HL-60/S4 treated with phorbol 12-myristate 13-acetate at 8.2 ng/mL for 4 days and 3 days (cell line): ENCODE data around the gene CROCC.

Source experiments
- in situ Hi-C: fragments of 300-500 bp; cut with MboI; formaldehyde crosslinking; loops from 2 replicates; pipeline ENCODE4 v1.15.0; 2022; ENCODE audit warnings: low sequenced_read_pairs

The CROCC gene

GRCh38 chr1:16981269-16981849 is 59.6 kb downstream of the CROCC start:
- in situ Hi-C loops, result no loop called here

GRCh38 chr1:16982902-16983301 is 61.2 kb downstream of the CROCC start:
- in situ Hi-C loops, result no loop called here

GRCh38 chr1:16983649-16984048 is 61.9 kb downstream of the CROCC start:
- in situ Hi-C loops, result no loop called here

GRCh38 chr1:16984717-16985116 is 63.0 kb downstream of the CROCC start:
- in situ Hi-C loops, result no loop called here

GRCh38 chr1:16986113-16986512 is 64.4 kb downstream of the CROCC start:
- in situ Hi-C loops, result no loop called here

GRCh38 chr1:16986560-16986959 is 64.8 kb downstream of the CROCC start:
- in situ Hi-C loops, result no loop called here

GRCh38 chr1:16986962-16987361 is 65.2 kb downstream of the CROCC start:
- in situ Hi-C loops, result no loop called here

- in situ Hi-C loops, result no loop called here
Observed at GRCh38 chr1:16988210-16988609, 66.5 kb downstream of the CROCC start.

- in situ Hi-C loops, result no loop called here
Observed at GRCh38 chr1:16989676-16990391, 68.1 kb downstream of the CROCC start.

GRCh38 chr1:16991571-16991970 is 69.8 kb downstream of the CROCC start:
- in situ Hi-C loops, result no loop called here

- in situ Hi-C loops, result no loop called here
Observed at GRCh38 chr1:16992102-16992501, 70.4 kb downstream of the CROCC start.

GRCh38 chr1:16992675-16993074 is 70.9 kb downstream of the CROCC start:
- in situ Hi-C loops, result no loop called here

- in situ Hi-C loops, result no loop called here
Observed at GRCh38 chr1:16993521-16994038, 71.8 kb downstream of the CROCC start.

- in situ Hi-C loops, result no loop called here
Observed at GRCh38 chr1:16996845-16997244, 75.1 kb downstream of the CROCC start.

GRCh38 chr1:16998589-16998988 is 76.9 kb downstream of the CROCC start:
- in situ Hi-C loops, result no loop called here

- in situ Hi-C loops, result no loop called here
Observed at GRCh38 chr1:16999863-17000262, 78.1 kb downstream of the CROCC start.

- in situ Hi-C loops, result no loop called here
Observed at GRCh38 chr1:17001760-17002523, 80.2 kb downstream of the CROCC start.

- in situ Hi-C loops, result no loop called here
Observed at GRCh38 chr1:17002524-17002902, 80.8 kb downstream of the CROCC start.

GRCh38 chr1:17004466-17005364 is 83.0 kb downstream of the CROCC start:
- in situ Hi-C loops, result no loop called here

- in situ Hi-C loops, result no loop called here
Observed at GRCh38 chr1:17005365-17005740, 83.6 kb downstream of the CROCC start.

GRCh38 chr1:17007121-17007520 is 85.4 kb downstream of the CROCC start:
- in situ Hi-C loops, result no loop called here
